H1 (cell line): ENCODE measurements around the gene TEX264. TPM values are rescaled to one million over a fixed set of nuclear protein-coding genes. Genes with fewer than 3 reads are reported as not detected.

ENCODE experiments used
- CTCF ChIA-PET: fragments of 300-600 bp; sonication (Branson Sonifier 250); formaldehyde crosslinking; loops from one replicate; lab custom pipeline; 2021; ENCODE audit not compliant: partially characterized antibody; lab: Charles Lee
- POLR2A ChIA-PET: fragments of 300-600 bp; sonication (Branson Sonifier 250); formaldehyde crosslinking; loops from one replicate; lab custom pipeline; 2021; ENCODE audit warnings: inconsistent platforms; ENCODE audit not compliant: partially characterized antibody; lab: Charles Lee
- DNase-seq, 2 experiments: peaks; one replicate each; pipeline versions ENCODE4 v3.0.0 to v3.0.0-alpha.2; 2010 to 2022; ENCODE audit warnings: low spot score in 2 of 2, low read depth in 1 of 2, mixed read lengths in 1 of 2
- FAIRE-seq: peaks from 2 replicates; lab custom pipeline; 2011; peaks lifted over from hg19 to GRCh38; lab: Jason Lieb, UNC
- H2AFZ ChIP-seq: 2 replicates; pipeline ENCODE4 v1.8.1; 2012; ENCODE audit warnings: low read length, inconsistent platforms
- H2AK5ac ChIP-seq: 2 replicates; pipeline ENCODE4 v1.6.1; 2013; ENCODE audit warnings: low read depth, low read length
- H2BK120ac ChIP-seq: replicated peaks from 2 replicates; pipeline ENCODE3; 2013; ENCODE audit warnings: low read depth, low read length, inconsistent platforms
- H2BK12ac ChIP-seq: 2 replicates; pipeline ENCODE4 v1.6.1; 2013; ENCODE audit warnings: low read depth, low read length
- H2BK15ac ChIP-seq: 2 replicates; pipeline ENCODE4 v1.6.1; 2013; ENCODE audit warnings: low read length
- H2BK20ac ChIP-seq: 2 replicates; pipeline ENCODE4 v1.6.1; 2013; ENCODE audit warnings: low read length
- H2BK5ac ChIP-seq: 2 replicates; pipeline ENCODE4 v1.6.1; 2013; ENCODE audit warnings: low read depth, low read length
- H3K14ac ChIP-seq: 2 replicates; pipeline ENCODE4 v1.6.1; 2013; ENCODE audit warnings: inconsistent platforms; ENCODE audit not compliant: insufficient read length
- H3K18ac ChIP-seq: 2 replicates; pipeline ENCODE4 v1.6.1; 2013; ENCODE audit warnings: low read length; ENCODE audit errors: extremely low read depth
- H3K23ac ChIP-seq: 2 replicates; pipeline ENCODE4 v1.6.1; 2013; ENCODE audit warnings: inconsistent platforms; ENCODE audit not compliant: insufficient read length
- H3K23me2 ChIP-seq: 2 replicates; pipeline ENCODE4 v1.6.1; 2013; ENCODE audit warnings: low read depth, low read length
- H3K27ac ChIP-seq: 2 replicates; pipeline ENCODE4 v1.6.1; 2011; ENCODE audit warnings: low read depth, low read length, inconsistent platforms
- H3K27me3 ChIP-seq, 4 experiments: replicated peaks in 1 of 4; 1 replicate in 1 of 4; 2 replicates in 3 of 4; pipeline versions ENCODE4 v1.6.1 to v1.8.1; 2011 to 2013; ENCODE audit warnings: low read length in 3 of 4, mild to moderate bottlenecking in 3 of 4, inconsistent platforms in 2 of 4, mixed read lengths in 2 of 4, moderate library complexity in 1 of 4; ENCODE audit not compliant: control insufficient read depth in 3 of 4, insufficient read depth in 3 of 4; ENCODE audit errors: extremely low read depth in 1 of 4
- H3K36me3 ChIP-seq, 4 experiments: 2 replicates each; pipeline versions ENCODE4 v1.6.1 to v1.8.1; 2011 to 2013; ENCODE audit warnings: mild to moderate bottlenecking in 4 of 4, low read length in 3 of 4, moderate library complexity in 2 of 4, control low read depth in 1 of 4, inconsistent platforms in 1 of 4; ENCODE audit not compliant: insufficient read depth in 4 of 4, control insufficient read depth in 2 of 4
- H3K4ac ChIP-seq: replicated peaks from 2 replicates; pipeline ENCODE3; 2013; ENCODE audit warnings: low read length, low read depth, mixed read lengths, inconsistent platforms; ENCODE audit not compliant: insufficient read length
- H3K4me1 ChIP-seq, 4 experiments: replicated peaks in 1 of 4; 1 replicate in 1 of 4; 2 replicates in 3 of 4; pipeline versions ENCODE4 v1.6.1 to v1.8.1; 2011 to 2013; ENCODE audit warnings: low read length in 3 of 4, inconsistent platforms in 2 of 4, mixed read lengths in 1 of 4; ENCODE audit not compliant: insufficient read depth in 4 of 4, control insufficient read depth in 3 of 4
- H3K4me2 ChIP-seq, 2 experiments: 2 replicates each; pipeline versions ENCODE4 v1.6.1 to v1.8.1; 2011 to 2013; ENCODE audit warnings: low read depth in 2 of 2, low read length in 2 of 2, control low read depth in 1 of 2, inconsistent platforms in 1 of 2, mild to moderate bottlenecking in 1 of 2; ENCODE audit not compliant: insufficient read depth in 1 of 2
- H3K4me3 ChIP-seq, 4 experiments: fragments of 200-600, 300-600 bp in 1 of 4; sonication (generic), shearing (Covaris generic), sonication (Bioruptor Twin) in 1 of 4; 2 replicates each; pipeline versions ENCODE4 v1.5.1 to v1.8.1; 2011 to 2016; ENCODE audit warnings: low read length in 4 of 4, low read depth in 3 of 4, control low read depth in 2 of 4, inconsistent platforms in 2 of 4, mild to moderate bottlenecking in 2 of 4, mixed read lengths in 1 of 4, moderate library complexity in 1 of 4; ENCODE audit not compliant: insufficient read depth in 2 of 4; ENCODE audit errors: extremely low read depth in 1 of 4
- H3K56ac ChIP-seq: replicated peaks from 2 replicates; pipeline ENCODE3; 2013; ENCODE audit warnings: low read depth, mild to moderate bottlenecking, mixed read lengths, low read length, inconsistent platforms; ENCODE audit not compliant: insufficient read length
- H3K79me1 ChIP-seq: 2 replicates; pipeline ENCODE4 v1.6.1; 2013; ENCODE audit warnings: low read depth, low read length, control low read depth
- H3K79me2 ChIP-seq, 2 experiments: 2 replicates each; pipeline versions ENCODE4 v1.6.1 to v1.8.1; 2012 to 2013; ENCODE audit warnings: low read length in 2 of 2, mild to moderate bottlenecking in 2 of 2, inconsistent platforms in 1 of 2; ENCODE audit not compliant: insufficient read depth in 2 of 2, control insufficient read depth in 1 of 2
- H3K9ac ChIP-seq, 4 experiments: replicated peaks in 1 of 4; 1 replicate in 1 of 4; 2 replicates in 3 of 4; pipeline versions ENCODE4 v1.6.1 to v1.8.1; 2011 to 2013; ENCODE audit warnings: low read depth in 3 of 4, low read length in 3 of 4, control low read depth in 2 of 4, mild to moderate bottlenecking in 2 of 4, moderate library complexity in 2 of 4, inconsistent platforms in 1 of 4; ENCODE audit errors: extremely low read depth in 1 of 4
- H3K9me3 ChIP-seq, 2 experiments: 2 replicates each; pipeline versions ENCODE4 v1.6.1 to v1.8.1; 2012 to 2013; ENCODE audit warnings: mild to moderate bottlenecking in 2 of 2, moderate library complexity in 2 of 2, control low read depth in 1 of 2, inconsistent platforms in 1 of 2, low read depth in 1 of 2, low read length in 1 of 2, mixed read lengths in 1 of 2; ENCODE audit not compliant: insufficient read depth in 2 of 2
- H4K20me1 ChIP-seq, 2 experiments: replicated peaks in 1 of 2; 2 replicates each; pipeline versions ENCODE3 to v1.8.1; 2011 to 2013; ENCODE audit warnings: inconsistent platforms in 2 of 2, low read length in 2 of 2, mild to moderate bottlenecking in 1 of 2; ENCODE audit not compliant: insufficient read depth in 2 of 2, control insufficient read depth in 1 of 2
- H4K5ac ChIP-seq: 2 replicates; pipeline ENCODE4 v1.6.1; 2013; ENCODE audit warnings: low read length, low read depth, mixed read lengths, inconsistent platforms; ENCODE audit not compliant: insufficient read length
- H4K8ac ChIP-seq: 2 replicates; pipeline ENCODE4 v1.8.0; 2013; ENCODE audit warnings: mild to moderate bottlenecking, moderate library complexity, low read length, inconsistent platforms; ENCODE audit not compliant: insufficient read depth; ENCODE audit errors: extremely low read depth
- H4K91ac ChIP-seq: replicated peaks from 2 replicates; pipeline ENCODE3; 2013; ENCODE audit warnings: low read length, mixed read lengths, inconsistent platforms; ENCODE audit not compliant: insufficient read length
- E2F6 ChIP-seq: IDR thresholded peaks from 2 replicates; pipeline ENCODE4 v1.6.1; 2012; ENCODE audit warnings: inconsistent platforms
- NRF1 ChIP-seq: IDR thresholded peaks from 2 replicates; pipeline ENCODE4 v1.6.1; 2011; ENCODE audit warnings: mild to moderate bottlenecking, low read depth, low read length, improper control_type of control experiment
- RFX5 ChIP-seq: IDR thresholded peaks from 2 replicates; pipeline ENCODE4 v1.6.1; 2011; ENCODE audit warnings: low read depth, low read length, improper control_type of control experiment, borderline replicate concordance
- RXRA ChIP-seq: IDR thresholded peaks from 2 replicates; pipeline ENCODE4 v1.6.1; 2011; ENCODE audit warnings: low read depth, mild to moderate bottlenecking, low read length, moderate library complexity; ENCODE audit not compliant: insufficient read depth
- SIN3A ChIP-seq, 2 experiments: IDR thresholded peaks in 1 of 2; conservative IDR thresholded peaks in 1 of 2; 2 replicates each; pipeline ENCODE4 v1.6.1; 2011 to 2012; ENCODE audit warnings: low read length in 2 of 2, improper control_type of control experiment in 1 of 2, low read depth in 1 of 2, mild to moderate bottlenecking in 1 of 2
- SIRT6 ChIP-seq: IDR thresholded peaks from one replicate; pipeline ENCODE4 v1.7.1; 2012; ENCODE audit warnings: low read length, inconsistent platforms
- TBP ChIP-seq: IDR thresholded peaks from 2 replicates; pipeline ENCODE4 v1.6.1; 2011; ENCODE audit warnings: low read depth, low read length, improper control_type of control experiment
- TEAD4 ChIP-seq: IDR thresholded peaks from 2 replicates; pipeline ENCODE4 v1.6.1; 2012; ENCODE audit warnings: low read depth, low read length, inconsistent platforms, mixed read lengths
- WGBS, 2 experiments: shearing (Covaris generic) in 1 of 2; methylation state at CpG; one replicate each; pipeline versions ENCODE4 v1.1.6 to v1.1.7; 2013 to 2015; ENCODE audit warnings: low lambda C conversion rate in 2 of 2, mixed read lengths in 2 of 2, inconsistent platforms in 1 of 2, low coverage in 1 of 2, missing lambda C conversion rate in 1 of 2; ENCODE audit not compliant: insufficient replicate concordance in 2 of 2, insufficient coverage in 1 of 2, insufficient read length in 1 of 2; ENCODE audit errors: extremely low coverage in 1 of 2, missing lambda C conversion rate in 1 of 2; 5-methylcytosine and 5-hydroxymethylcytosine counted together
- polyA plus RNA-seq, 7 experiments: library from polyadenylated mRNA; depleted of rRNA in 3 of 7; stranded (reverse) in 5 of 7; unstranded in 2 of 7; fragments of >200 nt in 5 of 7; fragments of 200-250 nt in 2 of 7; gene quantifications; 1 replicate in 5 of 7; 2 replicates in 1 of 7; 4 replicates in 1 of 7; pipeline versions ENCODE4 v1.2.1 to v1.2.3, GENCODE V29; 2011 to 2013; ENCODE audit warnings: missing spikeins in 2 of 7, mixed read lengths in 2 of 7
- total RNA-seq: library from RNA; stranded (reverse); fragmentation: NEBNext Ultra II Directional; extraction: Animal tissue kit (Norgen Biotek cat#: 25700); gene quantifications from 2 replicates; pipeline ENCODE4 v1.2.1, GENCODE V29; 2021

Gene TEX264
- total and polyA plus RNA-seq, 2 of the 8 experiments (the other 6 are each of a cell fraction or from before 2014, with no cell fraction given), result 11.2 to 35.6 TPM

DNA sequence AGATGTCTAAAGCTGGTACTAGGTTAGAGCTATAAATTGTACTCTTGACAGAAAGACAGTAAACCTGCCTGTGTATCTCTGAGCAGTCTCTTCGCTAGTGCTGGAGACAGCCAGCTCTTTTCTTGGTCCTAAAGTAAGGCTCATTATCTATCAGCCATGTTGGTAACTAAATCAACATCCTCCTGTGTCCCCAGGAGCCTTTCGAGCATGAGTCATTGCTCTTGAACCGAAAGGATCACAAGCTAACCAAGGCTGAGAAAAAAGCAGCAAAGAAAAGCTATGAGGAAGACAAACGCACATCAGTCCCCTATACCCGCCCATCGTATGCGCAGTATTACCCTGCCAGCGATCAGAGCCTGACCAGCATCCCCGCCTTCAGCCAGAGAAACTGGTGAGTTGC is 25.0 kb upstream of the TEX264 start:
- H2AFZ ChIP-seq, result no peak overlapping the region
- H4K20me1 ChIP-seq, result no peaks in the 10 kb centered on the region
- H3K36me3 ChIP-seq, result peaks cover 26 to 70% (median 56%) of the 10 kb centered on the region in 4 experiments
- no peak overlapping the region for H3K14ac ChIP-seq
- H3K4me3 ChIP-seq, result no peak overlapping the region
- no peaks in the 10 kb centered on the region for H3K27me3 ChIP-seq
- H4K8ac ChIP-seq, result no peak overlapping the region
- no peak overlapping the region for H2BK15ac ChIP-seq
- H3K9me3 ChIP-seq, result peaks cover 14 to 20% of the 10 kb centered on the region in 2 experiments
- no peak overlapping the region for H3K56ac ChIP-seq
- no peaks in the 10 kb centered on the region for H3K23me2 ChIP-seq
- H2BK20ac ChIP-seq, result no peak overlapping the region
- no peak overlapping the region for H2BK12ac ChIP-seq
- no peak overlapping the region for H4K5ac ChIP-seq
- no peak overlapping the region for H2BK5ac ChIP-seq
- no peak overlapping the region for H2BK120ac ChIP-seq
- no peak overlapping the region for H3K27ac ChIP-seq
- no peak overlapping the region for H3K4ac ChIP-seq
- no peaks in the 10 kb centered on the region for H3K4me1 ChIP-seq
- FAIRE-seq (no peak), DNase-seq (no peak)
- H3K79me2 ChIP-seq, result no peaks in the 10 kb centered on the region
- H4K91ac ChIP-seq, result no peak overlapping the region
- no peak overlapping the region for H3K9ac ChIP-seq
- WGBS, 2 experiments, result 90% methylated on average over 9 of the region's 9 CpGs; no CpG with 5 or more reads in 1 of the 2 experiments
- no peaks in the 10 kb centered on the region for H3K79me1 ChIP-seq
- no peak overlapping the region for H3K18ac ChIP-seq
- TF ChIP-seq RFX5 (no peak), E2F6 (no peak), RXRA (no peak), TBP (no peak), TEAD4 (no peak), SIN3A (conservative IDR thresholded peaks at IDR 0.05 in 1 of 2, IDR thresholded peaks at IDR 0.05 in 1 of 2; ENCODE audit: low read depth in 1 of 2, low read length in 2 of 2) (no peak), NRF1 (no peak), SIRT6 (no peak)
- POLR2A ChIA-PET, result interaction anchor here (1.3 kb wide), 1 partner anchor 146 kb away, joined by 4 read pairs; the partner anchor contains the start of gene DCAF1
- H2AK5ac ChIP-seq, result no peak overlapping the region
- CTCF ChIA-PET, result interaction anchor here (0.6 to 4.1 kb wide), 11 partner anchors 9 to 211 kb away, joined by 3 to 14 read pairs (median 3); no protein-coding TSS in a partner anchor
- H3K23ac ChIP-seq, result no peak overlapping the region
- H3K4me2 ChIP-seq, result no peak overlapping the region
